K562 (cell line): Measurements from ENCODE around the gene ZDHHC14. TPM values are rescaled to one million over a fixed set of nuclear protein-coding genes. Genes with fewer than 3 reads are reported as not detected.

Experiments
- GATAD2B ChIP-seq: fragments of 450-650 bp; IDR thresholded peaks from 2 replicates; pipeline ENCODE4 v1.6.1; 2017; ENCODE audit warnings: mild to moderate bottlenecking, borderline replicate concordance
- MAFK ChIP-seq: IDR thresholded peaks from 2 replicates; pipeline ENCODE4 v1.6.1; 2011; ENCODE audit warnings: low read length, improper control_type of control experiment
- SRSF7 ChIP-seq: fragments of 200-400 bp; formaldehyde crosslinking; optimal IDR thresholded peaks from 2 replicates; pipeline ENCODE3; 2017; ENCODE audit warnings: mild to moderate bottlenecking, low read depth, low read length
- ZNF41 ChIP-seq: fragments of 250-450 bp; sonication (Bioruptor Pico); conservative IDR thresholded peaks from 2 replicates; pipeline ENCODE4 v1.4.0; 2020; ENCODE audit warnings: mild to moderate bottlenecking
- polyA plus RNA-seq, 8 experiments: library from polyadenylated mRNA; depleted of rRNA in 4 of 8; stranded (reverse) in 5 of 8; unstranded in 3 of 8; fragments of >200 nt; fragmentation: Nextera tagmentation in 2 of 8; fragmentation: Illumina TruSeq in 1 of 8; extraction: Ambion mirVana in 2 of 8; extraction: Trizol in 1 of 8; gene quantifications; 2 replicates each; pipeline versions ENCODE4 v1.2.1 to v1.2.3, GENCODE V29; 2011 to 2014; ENCODE audit warnings: inconsistent platforms in 1 of 8, missing spikeins in 1 of 8
- total RNA-seq, 7 experiments: library from RNA; depleted of rRNA in 6 of 7; stranded (reverse); fragments of >200 nt in 6 of 7; fragmentation: Illumina TruSeq in 2 of 7; extraction: Trizol in 2 of 7; gene quantifications; 2 replicates each; pipeline versions ENCODE4 v1.2.1 to v1.2.3, GENCODE V29; 2011 to 2021; ENCODE audit warnings: low replicate concordance in 1 of 7
- TF ChIP-seq, protein P1 (sequence below), 2 experiments: fragments of 450-650 bp; formaldehyde crosslinking in 1 of 2; IDR thresholded peaks; 2 replicates each; pipeline versions ENCODE4 v1.4.0 to v1.6.1; 2014 to 2020; ENCODE audit warnings: mild to moderate bottlenecking in 2 of 2, borderline replicate concordance in 1 of 2, low read depth in 1 of 2
- TF ChIP-seq, protein P2 (sequence below): IDR thresholded peaks from 2 replicates; pipeline ENCODE4 v1.6.1; 2011; ENCODE audit warnings: borderline replicate concordance, low read depth, mild to moderate bottlenecking, moderate library complexity, low read length; ENCODE audit not compliant: insufficient read depth, poor library complexity, severe bottlenecking
- TF ChIP-seq, protein P3 (sequence below): fragments of 450-650 bp; formaldehyde crosslinking; conservative IDR thresholded peaks from 2 replicates; pipeline ENCODE4 v1.4.0; 2022; ENCODE audit warnings: mild to moderate bottlenecking, missing genetic modification characterization

Gene ZDHHC14
- total and polyA plus RNA-seq, 9 of the 15 experiments (the other 6 are each of a cell fraction or from before 2014, with no cell fraction given), result 0.92 to 23.1 (median 13.8) TPM

DNA sequence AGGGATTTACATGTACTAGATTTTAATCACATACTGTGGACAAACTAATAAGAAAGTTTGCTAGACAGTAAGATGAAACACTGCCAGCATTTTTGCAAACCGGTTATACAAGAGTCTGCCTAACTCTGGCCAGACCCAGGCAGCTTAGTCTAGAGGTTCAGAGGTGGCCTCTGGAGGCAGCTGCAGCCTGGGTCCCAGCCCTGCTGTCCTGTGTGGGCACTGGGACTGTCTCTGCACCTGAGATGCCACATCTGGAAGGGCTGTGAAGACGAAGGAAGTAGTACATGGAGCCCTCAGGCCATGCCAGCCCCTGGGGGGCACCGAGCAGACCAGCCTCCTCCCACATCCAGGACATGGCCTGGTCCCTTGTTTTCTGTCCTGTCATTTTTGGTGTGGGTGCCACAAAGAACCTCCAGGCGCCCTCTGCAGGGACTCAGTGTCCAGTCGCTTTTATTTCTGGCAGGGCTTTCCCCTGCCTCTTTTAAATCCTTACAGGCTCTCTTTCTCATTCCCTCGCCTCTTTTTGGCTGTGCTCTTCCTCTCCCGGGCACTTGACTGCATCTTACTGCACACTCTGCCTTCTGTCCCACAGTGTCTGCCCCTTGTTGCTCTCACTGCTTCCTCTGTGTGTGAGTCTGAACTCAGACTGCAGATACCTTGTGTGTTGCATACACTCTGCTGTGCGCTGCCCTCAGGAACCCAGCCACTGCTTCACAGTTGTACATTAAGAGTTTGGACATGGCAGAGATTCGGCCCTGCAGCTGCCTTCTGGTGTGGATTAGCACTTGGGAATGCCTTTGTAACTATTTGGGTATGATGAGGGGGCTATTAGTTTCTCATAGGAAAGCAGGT is 216.7 kb downstream of the ZDHHC14 start (continued):
- TF ChIP-seq, protein P1, sequence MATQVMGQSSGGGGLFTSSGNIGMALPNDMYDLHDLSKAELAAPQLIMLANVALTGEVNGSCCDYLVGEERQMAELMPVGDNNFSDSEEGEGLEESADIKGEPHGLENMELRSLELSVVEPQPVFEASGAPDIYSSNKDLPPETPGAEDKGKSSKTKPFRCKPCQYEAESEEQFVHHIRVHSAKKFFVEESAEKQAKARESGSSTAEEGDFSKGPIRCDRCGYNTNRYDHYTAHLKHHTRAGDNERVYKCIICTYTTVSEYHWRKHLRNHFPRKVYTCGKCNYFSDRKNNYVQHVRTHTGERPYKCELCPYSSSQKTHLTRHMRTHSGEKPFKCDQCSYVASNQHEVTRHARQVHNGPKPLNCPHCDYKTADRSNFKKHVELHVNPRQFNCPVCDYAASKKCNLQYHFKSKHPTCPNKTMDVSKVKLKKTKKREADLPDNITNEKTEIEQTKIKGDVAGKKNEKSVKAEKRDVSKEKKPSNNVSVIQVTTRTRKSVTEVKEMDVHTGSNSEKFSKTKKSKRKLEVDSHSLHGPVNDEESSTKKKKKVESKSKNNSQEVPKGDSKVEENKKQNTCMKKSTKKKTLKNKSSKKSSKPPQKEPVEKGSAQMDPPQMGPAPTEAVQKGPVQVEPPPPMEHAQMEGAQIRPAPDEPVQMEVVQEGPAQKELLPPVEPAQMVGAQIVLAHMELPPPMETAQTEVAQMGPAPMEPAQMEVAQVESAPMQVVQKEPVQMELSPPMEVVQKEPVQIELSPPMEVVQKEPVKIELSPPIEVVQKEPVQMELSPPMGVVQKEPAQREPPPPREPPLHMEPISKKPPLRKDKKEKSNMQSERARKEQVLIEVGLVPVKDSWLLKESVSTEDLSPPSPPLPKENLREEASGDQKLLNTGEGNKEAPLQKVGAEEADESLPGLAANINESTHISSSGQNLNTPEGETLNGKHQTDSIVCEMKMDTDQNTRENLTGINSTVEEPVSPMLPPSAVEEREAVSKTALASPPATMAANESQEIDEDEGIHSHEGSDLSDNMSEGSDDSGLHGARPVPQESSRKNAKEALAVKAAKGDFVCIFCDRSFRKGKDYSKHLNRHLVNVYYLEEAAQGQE (IDR thresholded peaks at IDR 0.05; ENCODE audit: borderline replicate concordance), result peak; percentile 86
- TF ChIP-seq, protein P1 (CRISPR knock-in tag; IDR thresholded peaks at IDR 0.05; ENCODE audit: low read depth), result no peak
- TF ChIP-seq, protein P2, sequence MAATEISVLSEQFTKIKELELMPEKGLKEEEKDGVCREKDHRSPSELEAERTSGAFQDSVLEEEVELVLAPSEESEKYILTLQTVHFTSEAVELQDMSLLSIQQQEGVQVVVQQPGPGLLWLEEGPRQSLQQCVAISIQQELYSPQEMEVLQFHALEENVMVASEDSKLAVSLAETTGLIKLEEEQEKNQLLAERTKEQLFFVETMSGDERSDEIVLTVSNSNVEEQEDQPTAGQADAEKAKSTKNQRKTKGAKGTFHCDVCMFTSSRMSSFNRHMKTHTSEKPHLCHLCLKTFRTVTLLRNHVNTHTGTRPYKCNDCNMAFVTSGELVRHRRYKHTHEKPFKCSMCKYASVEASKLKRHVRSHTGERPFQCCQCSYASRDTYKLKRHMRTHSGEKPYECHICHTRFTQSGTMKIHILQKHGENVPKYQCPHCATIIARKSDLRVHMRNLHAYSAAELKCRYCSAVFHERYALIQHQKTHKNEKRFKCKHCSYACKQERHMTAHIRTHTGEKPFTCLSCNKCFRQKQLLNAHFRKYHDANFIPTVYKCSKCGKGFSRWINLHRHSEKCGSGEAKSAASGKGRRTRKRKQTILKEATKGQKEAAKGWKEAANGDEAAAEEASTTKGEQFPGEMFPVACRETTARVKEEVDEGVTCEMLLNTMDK, result peak; percentile 28
- TF ChIP-seq GATAD2B (no peak), SRSF7 (no peak), MAFK (0 out of 2 replicates have a peak, but pooled peaks have one; percentile 3), ZNF41 (CRISPR knock-in tag) (no peak)
- TF ChIP-seq, protein P3, sequence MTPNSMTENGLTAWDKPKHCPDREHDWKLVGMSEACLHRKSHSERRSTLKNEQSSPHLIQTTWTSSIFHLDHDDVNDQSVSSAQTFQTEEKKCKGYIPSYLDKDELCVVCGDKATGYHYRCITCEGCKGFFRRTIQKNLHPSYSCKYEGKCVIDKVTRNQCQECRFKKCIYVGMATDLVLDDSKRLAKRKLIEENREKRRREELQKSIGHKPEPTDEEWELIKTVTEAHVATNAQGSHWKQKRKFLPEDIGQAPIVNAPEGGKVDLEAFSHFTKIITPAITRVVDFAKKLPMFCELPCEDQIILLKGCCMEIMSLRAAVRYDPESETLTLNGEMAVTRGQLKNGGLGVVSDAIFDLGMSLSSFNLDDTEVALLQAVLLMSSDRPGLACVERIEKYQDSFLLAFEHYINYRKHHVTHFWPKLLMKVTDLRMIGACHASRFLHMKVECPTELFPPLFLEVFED (CRISPR knock-in tag), result 0 out of 2 replicates have a peak, but pooled peaks have one; percentile 16
- TF ChIP-seq, all 486 proteins: peak for 16
